Measurements from ENCODE around the gene GAREM1.

GRCh38 chr18:32507093-32507492 is 36.4 kb upstream of the GAREM1 start:
- TF ChIP-seq CTCF (IDR thresholded peaks at IDR 0.05) (no peak), POLR2A (IDR thresholded peaks at IDR 0.05) (no peak), POLR2AphosphoS5 (IDR thresholded peaks at IDR 0.05) (no peak), EP300 (IDR thresholded peaks at IDR 0.05) (no peak)
